ENCODE data around the gene SLC12A7. TPM values are rescaled to one million over a fixed set of nuclear protein-coding genes. Genes with fewer than 3 reads are reported as not detected.

The SLC12A7 gene
- total and polyA plus RNA-seq, 9 of the 15 experiments (the other 6 are each of a cell fraction or from before 2014, with no cell fraction given): 0.01 to 3.1 (median 0.56) TPM

DNA sequence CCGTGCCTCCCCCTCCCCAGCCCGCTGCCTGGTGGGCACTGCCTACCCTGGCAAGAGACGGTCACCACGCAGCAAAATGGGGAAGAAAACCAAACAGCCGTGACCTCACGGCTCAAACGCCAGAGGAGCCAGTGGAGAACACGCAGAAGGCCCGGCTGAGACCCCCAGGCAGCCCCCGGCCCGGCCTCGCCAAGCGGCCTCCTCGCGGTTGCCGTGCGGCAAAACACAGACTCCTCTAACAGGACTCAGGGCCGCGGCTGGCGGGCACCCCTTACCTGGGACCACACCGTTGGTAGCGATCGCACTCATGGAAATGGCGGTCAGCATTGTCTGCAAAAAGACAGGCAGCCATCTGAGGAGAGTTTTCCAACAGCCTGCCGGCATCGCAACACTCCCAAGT, 23.8 kb downstream of the SLC12A7 start (continued):
- TF ChIP-seq, protein P1, sequence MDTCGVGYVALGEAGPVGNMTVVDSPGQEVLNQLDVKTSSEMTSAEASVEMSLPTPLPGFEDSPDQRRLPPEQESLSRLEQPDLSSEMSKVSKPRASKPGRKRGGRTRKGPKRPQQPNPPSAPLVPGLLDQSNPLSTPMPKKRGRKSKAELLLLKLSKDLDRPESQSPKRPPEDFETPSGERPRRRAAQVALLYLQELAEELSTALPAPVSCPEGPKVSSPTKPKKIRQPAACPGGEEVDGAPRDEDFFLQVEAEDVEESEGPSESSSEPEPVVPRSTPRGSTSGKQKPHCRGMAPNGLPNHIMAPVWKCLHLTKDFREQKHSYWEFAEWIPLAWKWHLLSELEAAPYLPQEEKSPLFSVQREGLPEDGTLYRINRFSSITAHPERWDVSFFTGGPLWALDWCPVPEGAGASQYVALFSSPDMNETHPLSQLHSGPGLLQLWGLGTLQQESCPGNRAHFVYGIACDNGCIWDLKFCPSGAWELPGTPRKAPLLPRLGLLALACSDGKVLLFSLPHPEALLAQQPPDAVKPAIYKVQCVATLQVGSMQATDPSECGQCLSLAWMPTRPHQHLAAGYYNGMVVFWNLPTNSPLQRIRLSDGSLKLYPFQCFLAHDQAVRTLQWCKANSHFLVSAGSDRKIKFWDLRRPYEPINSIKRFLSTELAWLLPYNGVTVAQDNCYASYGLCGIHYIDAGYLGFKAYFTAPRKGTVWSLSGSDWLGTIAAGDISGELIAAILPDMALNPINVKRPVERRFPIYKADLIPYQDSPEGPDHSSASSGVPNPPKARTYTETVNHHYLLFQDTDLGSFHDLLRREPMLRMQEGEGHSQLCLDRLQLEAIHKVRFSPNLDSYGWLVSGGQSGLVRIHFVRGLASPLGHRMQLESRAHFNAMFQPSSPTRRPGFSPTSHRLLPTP (IDR thresholded peaks at IDR 0.05; ENCODE audit: borderline replicate concordance, extremely low read depth, insufficient read length): no peak
- TF ChIP-seq, protein P2, sequence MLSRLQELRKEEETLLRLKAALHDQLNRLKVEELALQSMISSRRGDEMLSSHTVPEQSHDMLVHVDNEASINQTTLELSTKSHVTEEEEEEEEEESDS (CRISPR knock-in tag; IDR thresholded peaks at IDR 0.05): no peak

DNA sequence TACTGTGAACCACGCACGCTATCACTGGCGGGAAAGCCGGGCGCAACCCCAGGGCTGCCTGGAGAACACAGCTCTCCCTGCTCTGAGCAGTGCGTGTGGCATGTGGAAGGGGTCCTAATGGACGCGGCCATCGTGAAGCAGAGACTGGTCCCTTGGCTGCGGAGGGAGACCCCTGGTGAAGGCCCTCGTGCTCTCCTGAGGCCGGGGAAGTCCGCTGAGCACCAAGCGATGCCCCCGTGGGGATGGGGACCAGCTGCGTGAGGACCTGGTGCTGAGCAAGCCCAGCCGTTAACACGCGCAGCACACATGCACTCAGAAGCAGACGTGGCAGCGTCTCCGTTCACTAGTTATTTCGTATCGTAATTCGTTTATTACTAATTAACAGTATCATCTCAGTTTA, 24.4 kb downstream of the SLC12A7 start:
- CTCF ChIA-PET (ENCODE audit: low intra/inter-chr PET ratio): no interaction called here
- H3K9me1 ChIP-seq (ENCODE audit: control insufficient read depth, insufficient read depth, low read length): no peaks in the 10 kb centered on the region
- 52% methylated on average over 25 of the region's 25 CpGs for WGBS (ENCODE audit: insufficient coverage, low coverage, missing lambda C conversion rate)
- BruUV-seq (replicated peaks): no TSS peak
- H3K9me3 ChIP-seq (replicated peaks; ENCODE audit: control insufficient read depth, insufficient read depth, low read depth, low read length): no peaks in the 10 kb centered on the region
- H3K79me2 ChIP-seq (ENCODE audit: control insufficient read depth, insufficient read depth, low read length): no peaks in the 10 kb centered on the region
- DNase-seq (ENCODE audit: extremely low read depth in 1 of 4, low spot score in 3 of 4) (no peak), ATAC-seq (no peak), FAIRE-seq (no peak)
- POLR2A ChIA-PET: no interaction called here
- H3K27ac ChIP-seq (ENCODE audit: extremely low read depth, low read depth, low read length): no peak overlapping the region
- H3K4me3 ChIP-seq: no peak overlapping the region
- no peaks in the 10 kb centered on the region for H3K36me3 ChIP-seq (ENCODE audit: control insufficient read depth, insufficient read depth, low read length)
- no peak overlapping the region for H2AFZ ChIP-seq (ENCODE audit: low read depth, low read length)
- in situ Hi-C loops (cut with MboI) (no loop called here), intact Hi-C loops (cut with micrococcal nuclease) (no loop called here)
- peaks cover 0 to 66% of the 10 kb centered on the region in 2 experiments; a peak in 2 of 5 replicates for H3K4me1 ChIP-seq (replicated peaks in 1 of 2; ENCODE audit: control insufficient read depth in 2 of 2, insufficient read depth in 2 of 2, low read length in 2 of 2)
- no peak overlapping the region for H3K4me2 ChIP-seq (ENCODE audit: insufficient read depth, low read length)
- H3K27me3 ChIP-seq (ENCODE audit: control insufficient read depth in 2 of 2, insufficient read depth in 2 of 2, low read length in 2 of 2): peaks cover 2 to 87% of the 10 kb centered on the region in 2 experiments; a peak in 3 of 5 replicates
- peaks cover 11% of the 10 kb centered on the region; the same call in 1 of the 2 replicates for H4K20me1 ChIP-seq (replicated peaks; ENCODE audit: control insufficient read depth, insufficient read depth, low read length)
- no peak overlapping the region for H3K9ac ChIP-seq (ENCODE audit: insufficient read depth in 1 of 2, low read depth in 2 of 2, low read length in 2 of 2)
- TF ChIP-seq ZNF124 (CRISPR knock-in tag; IDR thresholded peaks at IDR 0.05) (no peak), SAFB (IDR thresholded peaks at IDR 0.05; ENCODE audit: borderline replicate concordance, low read depth, low read length) (no peak), RB1 (IDR thresholded peaks at IDR 0.05; ENCODE audit: low read depth) (no peak), SRSF1 (IDR thresholded peaks at IDR 0.05; ENCODE audit: low read depth, low read length) (no peak), FOXA3 (CRISPR knock-in tag; conservative IDR thresholded peaks at IDR 0.05 in 1 of 2, IDR thresholded peaks at IDR 0.05 in 1 of 2) (no peak), MAFG (tag; conservative IDR thresholded peaks at IDR 0.05) (no peak), PCBP1 (IDR thresholded peaks at IDR 0.05; ENCODE audit: low read depth, low read length, poor library complexity, severe bottlenecking) (no peak), ZNF507 (tag; conservative IDR thresholded peaks at IDR 0.05) (no peak), SP1 (CRISPR knock-in tag; IDR thresholded peaks at IDR 0.05) (no peak), RCOR1 (IDR thresholded peaks at IDR 0.05; ENCODE audit: borderline replicate concordance in 1 of 2, low read depth in 2 of 2, low read length in 2 of 2) (no peak), ZKSCAN3 (CRISPR knock-in tag; IDR thresholded peaks at IDR 0.05) (no peak)
- TF ChIP-seq, protein P3, sequence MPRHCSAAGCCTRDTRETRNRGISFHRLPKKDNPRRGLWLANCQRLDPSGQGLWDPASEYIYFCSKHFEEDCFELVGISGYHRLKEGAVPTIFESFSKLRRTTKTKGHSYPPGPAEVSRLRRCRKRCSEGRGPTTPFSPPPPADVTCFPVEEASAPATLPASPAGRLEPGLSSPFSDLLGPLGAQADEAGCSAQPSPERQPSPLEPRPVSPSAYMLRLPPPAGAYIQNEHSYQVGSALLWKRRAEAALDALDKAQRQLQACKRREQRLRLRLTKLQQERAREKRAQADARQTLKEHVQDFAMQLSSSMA (CRISPR knock-in tag; IDR thresholded peaks at IDR 0.05): no peak
- TF ChIP-seq, protein P4, sequence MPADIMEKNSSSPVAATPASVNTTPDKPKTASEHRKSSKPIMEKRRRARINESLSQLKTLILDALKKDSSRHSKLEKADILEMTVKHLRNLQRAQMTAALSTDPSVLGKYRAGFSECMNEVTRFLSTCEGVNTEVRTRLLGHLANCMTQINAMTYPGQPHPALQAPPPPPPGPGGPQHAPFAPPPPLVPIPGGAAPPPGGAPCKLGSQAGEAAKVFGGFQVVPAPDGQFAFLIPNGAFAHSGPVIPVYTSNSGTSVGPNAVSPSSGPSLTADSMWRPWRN (IDR thresholded peaks at IDR 0.05; ENCODE audit: low read depth): no peak
- TF ChIP-seq, protein P5, sequence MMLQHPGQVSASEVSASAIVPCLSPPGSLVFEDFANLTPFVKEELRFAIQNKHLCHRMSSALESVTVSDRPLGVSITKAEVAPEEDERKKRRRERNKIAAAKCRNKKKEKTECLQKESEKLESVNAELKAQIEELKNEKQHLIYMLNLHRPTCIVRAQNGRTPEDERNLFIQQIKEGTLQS (IDR thresholded peaks at IDR 0.05): no peak
- TF ChIP-seq, protein P5 (CRISPR knock-in tag; conservative IDR thresholded peaks at IDR 0.05): no peak

All from K562 (cell line).